ENCODE data around the gene DHRS11.

Gene DHRS11

GRCh38 chr17:36612323-36612722, 20.6 kb downstream of the DHRS11 start:
- Histone ChIP-seq H3K27ac (ENCODE audit: low read depth, low read length) (no peak overlapping the region), H3K14ac (ENCODE audit: low read length) (no peak overlapping the region), H2AFZ (ENCODE audit: insufficient read depth, low read length, poor library complexity) (no peak overlapping the region), H4K8ac (ENCODE audit: low read depth, low read length) (no peak overlapping the region), H3K27me3 (ENCODE audit: insufficient read depth, low read length) (no peaks in the 10 kb centered on the region), H2BK5ac (ENCODE audit: low read depth, low read length, poor library complexity) (no peak overlapping the region), H3K23ac (ENCODE audit: low read length) (no peak overlapping the region), H3K79me2 (ENCODE audit: control insufficient read depth, insufficient read depth, low read length, poor library complexity) (no peaks in the 10 kb centered on the region), H3K9me3 (ENCODE audit: insufficient read depth, low read depth, low read length) (no peaks in the 10 kb centered on the region), H2AK5ac (ENCODE audit: low read length) (no peak overlapping the region), H3K4me2 (ENCODE audit: low read length) (no peak overlapping the region), H3K4ac (ENCODE audit: low read depth, low read length) (no peak overlapping the region), H3K4me3 (ENCODE audit: low read depth, low read length) (no peak overlapping the region), H3K4me1 (ENCODE audit: control insufficient read depth in 1 of 2, insufficient read depth in 2 of 2, low read length in 2 of 2) (no peaks in the 10 kb centered on the region), H2BK120ac (ENCODE audit: insufficient read depth, low read length, poor library complexity) (no peak overlapping the region), H3K9ac (ENCODE audit: low read length) (no peak overlapping the region), H3K79me1 (ENCODE audit: low read length) (no peaks in the 10 kb centered on the region), H3K36me3 (ENCODE audit: control insufficient read depth in 1 of 2, insufficient read depth in 2 of 2, low read length in 2 of 2) (no peaks in the 10 kb centered on the region), H3K18ac (ENCODE audit: low read length) (no peak overlapping the region), H4K91ac (ENCODE audit: low read depth, low read length) (no peak overlapping the region), H4K12ac (ENCODE audit: low read depth, low read length) (no peak overlapping the region), H2BK12ac (ENCODE audit: low read length) (no peak overlapping the region)
- WGBS (ENCODE audit: extremely low coverage, insufficient coverage, insufficient read length) = no CpG with 5 or more reads among the region's 3 CpGs
- no peak for DNase-seq

- no peak overlapping the region for H3K4me2 ChIP-seq (ENCODE audit: low read length)
- no peak overlapping the region for H2BK5ac ChIP-seq (ENCODE audit: low read depth, low read length, poor library complexity)
- no peaks in the 10 kb centered on the region for H3K4me1 ChIP-seq (ENCODE audit: control insufficient read depth in 1 of 2, insufficient read depth in 2 of 2, low read length in 2 of 2)
- H2AFZ ChIP-seq (ENCODE audit: insufficient read depth, low read length, poor library complexity) = no peak overlapping the region
- no peak overlapping the region for H3K23ac ChIP-seq (ENCODE audit: low read length)
- H2BK12ac ChIP-seq (ENCODE audit: low read length) = no peak overlapping the region
- WGBS (ENCODE audit: extremely low coverage, insufficient coverage, insufficient read length) = no CpG with 5 or more reads among the region's 4 CpGs
- H4K8ac ChIP-seq (ENCODE audit: low read depth, low read length) = no peak overlapping the region
- no peaks in the 10 kb centered on the region for H3K36me3 ChIP-seq (ENCODE audit: control insufficient read depth in 1 of 2, insufficient read depth in 2 of 2, low read length in 2 of 2)
- no peak overlapping the region for H2AK5ac ChIP-seq (ENCODE audit: low read length)
- no peak overlapping the region for H3K4ac ChIP-seq (ENCODE audit: low read depth, low read length)
- no peak for DNase-seq
- no peak overlapping the region for H4K12ac ChIP-seq (ENCODE audit: low read depth, low read length)
- H3K27ac ChIP-seq (ENCODE audit: low read depth, low read length) = no peak overlapping the region
- no peak overlapping the region for H2BK120ac ChIP-seq (ENCODE audit: insufficient read depth, low read length, poor library complexity)
- H3K9me3 ChIP-seq (ENCODE audit: insufficient read depth, low read depth, low read length) = no peaks in the 10 kb centered on the region
- no peaks in the 10 kb centered on the region for H3K79me2 ChIP-seq (ENCODE audit: control insufficient read depth, insufficient read depth, low read length, poor library complexity)
- H3K14ac ChIP-seq (ENCODE audit: low read length) = no peak overlapping the region
- H3K79me1 ChIP-seq (ENCODE audit: low read length) = no peaks in the 10 kb centered on the region
- no peaks in the 10 kb centered on the region for H3K27me3 ChIP-seq (ENCODE audit: insufficient read depth, low read length)
- no peak overlapping the region for H4K91ac ChIP-seq (ENCODE audit: low read depth, low read length)
- no peak overlapping the region for H3K9ac ChIP-seq (ENCODE audit: low read length)
- no peak overlapping the region for H3K4me3 ChIP-seq (ENCODE audit: low read depth, low read length)
- no peak overlapping the region for H3K18ac ChIP-seq (ENCODE audit: low read length)
These were observed 21.5 kb downstream of the DHRS11 start for GRCh38 chr17:36613155-36613554.

GRCh38 chr17:36614081-36614480, 22.4 kb downstream of the DHRS11 start:
- no peak overlapping the region for H3K4me3 ChIP-seq (ENCODE audit: low read depth, low read length)
- H3K18ac ChIP-seq (ENCODE audit: low read length) = no peak overlapping the region
- no peak overlapping the region for H3K14ac ChIP-seq (ENCODE audit: low read length)
- H2BK12ac ChIP-seq (ENCODE audit: low read length) = no peak overlapping the region
- H3K36me3 ChIP-seq (ENCODE audit: control insufficient read depth in 1 of 2, insufficient read depth in 2 of 2, low read length in 2 of 2) = no peaks in the 10 kb centered on the region
- no peak overlapping the region for H3K23ac ChIP-seq (ENCODE audit: low read length)
- no peak overlapping the region for H3K4me2 ChIP-seq (ENCODE audit: low read length)
- no peak overlapping the region for H4K91ac ChIP-seq (ENCODE audit: low read depth, low read length)
- no peak overlapping the region for H2BK120ac ChIP-seq (ENCODE audit: insufficient read depth, low read length, poor library complexity)
- no peaks in the 10 kb centered on the region for H3K9me3 ChIP-seq (ENCODE audit: insufficient read depth, low read depth, low read length)
- no peaks in the 10 kb centered on the region for H3K4me1 ChIP-seq (ENCODE audit: control insufficient read depth in 1 of 2, insufficient read depth in 2 of 2, low read length in 2 of 2)
- no peak overlapping the region for H2AK5ac ChIP-seq (ENCODE audit: low read length)
- no peaks in the 10 kb centered on the region for H3K79me1 ChIP-seq (ENCODE audit: low read length)
- no peak overlapping the region for H2BK5ac ChIP-seq (ENCODE audit: low read depth, low read length, poor library complexity)
- no CpG with 5 or more reads among the region's 7 CpGs for WGBS (ENCODE audit: extremely low coverage, insufficient coverage, insufficient read length)
- H3K9ac ChIP-seq (ENCODE audit: low read length) = no peak overlapping the region
- H3K27ac ChIP-seq (ENCODE audit: low read depth, low read length) = no peak overlapping the region
- H3K79me2 ChIP-seq (ENCODE audit: control insufficient read depth, insufficient read depth, low read length, poor library complexity) = no peaks in the 10 kb centered on the region
- no peak overlapping the region for H4K12ac ChIP-seq (ENCODE audit: low read depth, low read length)
- no peak overlapping the region for H4K8ac ChIP-seq (ENCODE audit: low read depth, low read length)
- no peak overlapping the region for H3K4ac ChIP-seq (ENCODE audit: low read depth, low read length)
- no peaks in the 10 kb centered on the region for H3K27me3 ChIP-seq (ENCODE audit: insufficient read depth, low read length)
- no peak for DNase-seq
- H2AFZ ChIP-seq (ENCODE audit: insufficient read depth, low read length, poor library complexity) = no peak overlapping the region

- H4K8ac ChIP-seq (ENCODE audit: low read depth, low read length) = no peak overlapping the region
These were observed 23.3 kb downstream of the DHRS11 start for GRCh38 chr17:36614933-36615332.

More at GRCh38 chr17:36614933-36615332, 23.3 kb downstream of the DHRS11 start:
- H3K4me3 ChIP-seq (ENCODE audit: low read depth, low read length) = no peak overlapping the region
- H2BK12ac ChIP-seq (ENCODE audit: low read length) = no peak overlapping the region
- H4K91ac ChIP-seq (ENCODE audit: low read depth, low read length) = no peak overlapping the region
- H3K27ac ChIP-seq (ENCODE audit: low read depth, low read length) = no peak overlapping the region
- no peak overlapping the region for H2AK5ac ChIP-seq (ENCODE audit: low read length)
- no peak overlapping the region for H3K14ac ChIP-seq (ENCODE audit: low read length)
- H3K4ac ChIP-seq (ENCODE audit: low read depth, low read length) = no peak overlapping the region
- H2BK5ac ChIP-seq (ENCODE audit: low read depth, low read length, poor library complexity) = no peak overlapping the region
- no peaks in the 10 kb centered on the region for H3K4me1 ChIP-seq (ENCODE audit: control insufficient read depth in 1 of 2, insufficient read depth in 2 of 2, low read length in 2 of 2)
- H3K27me3 ChIP-seq (ENCODE audit: insufficient read depth, low read length) = no peaks in the 10 kb centered on the region
- no peak overlapping the region for H2BK120ac ChIP-seq (ENCODE audit: insufficient read depth, low read length, poor library complexity)
- no peaks in the 10 kb centered on the region for H3K36me3 ChIP-seq (ENCODE audit: control insufficient read depth in 1 of 2, insufficient read depth in 2 of 2, low read length in 2 of 2)
- no peaks in the 10 kb centered on the region for H3K79me2 ChIP-seq (ENCODE audit: control insufficient read depth, insufficient read depth, low read length, poor library complexity)
- no peak overlapping the region for H3K4me2 ChIP-seq (ENCODE audit: low read length)
- H3K79me1 ChIP-seq (ENCODE audit: low read length) = no peaks in the 10 kb centered on the region
- WGBS (ENCODE audit: extremely low coverage, insufficient coverage, insufficient read length) = no CpG with 5 or more reads among the region's 5 CpGs
- no peaks in the 10 kb centered on the region for H3K9me3 ChIP-seq (ENCODE audit: insufficient read depth, low read depth, low read length)
- DNase-seq = no peak
- H3K23ac ChIP-seq (ENCODE audit: low read length) = no peak overlapping the region
- no peak overlapping the region for H3K9ac ChIP-seq (ENCODE audit: low read length)
- H2AFZ ChIP-seq (ENCODE audit: insufficient read depth, low read length, poor library complexity) = no peak overlapping the region
- H4K12ac ChIP-seq (ENCODE audit: low read depth, low read length) = no peak overlapping the region
- no peak overlapping the region for H3K18ac ChIP-seq (ENCODE audit: low read length)
